ENCODE measurements around the gene ATP6V1C2.

DNA sequence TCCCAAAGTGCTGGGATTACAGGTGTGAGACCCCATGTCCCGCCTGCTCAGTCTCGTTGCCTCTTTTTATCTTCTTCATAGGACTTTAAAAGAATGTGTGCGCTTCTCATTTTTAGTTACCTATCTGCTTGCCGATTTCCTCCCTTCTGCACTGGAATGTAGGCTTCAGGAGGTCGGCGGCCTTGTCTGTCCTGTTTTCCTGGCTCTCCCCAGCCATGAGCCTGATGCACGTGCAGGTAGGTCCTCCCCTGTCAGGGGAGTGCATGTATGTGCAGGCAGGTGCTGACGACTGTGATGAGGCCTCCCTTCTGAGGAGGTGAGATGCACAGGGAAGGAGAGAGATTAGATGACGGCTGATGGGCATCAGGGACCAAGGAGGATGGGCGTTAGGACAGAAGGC is 13.6 kb upstream of the ATP6V1C2 start:
- no peak for TF ChIP-seq POLR2A (IDR thresholded peaks at IDR 0.05; ENCODE audit: low read depth, low read length)
- TF ChIP-seq TAF1 (IDR thresholded peaks at IDR 0.05; ENCODE audit: borderline replicate concordance, low read depth, low read length) = no peak

Data from GM12892 (cell line).